OCI-LY1 (cell line): ENCODE measurements around the gene AFAP1.

Experiments used
- H2AFZ ChIP-seq: fragments of 200-600 bp; sonication (generic), shearing (Covaris generic); 2 replicates; pipeline ENCODE4 v1.6.0; 2014; ENCODE audit warnings: antibody characterized with exemption, mild to moderate bottlenecking, low read length
- H3F3A ChIP-seq: fragments of 200-600 bp; sonication (generic), shearing (Covaris generic); 2 replicates; pipeline ENCODE4 v1.6.0; 2014; ENCODE audit warnings: mild to moderate bottlenecking, antibody characterized with exemption, low read length, moderate library complexity; ENCODE audit not compliant: insufficient read depth
- H3K27ac ChIP-seq: fragments of 200-600 bp; sonication (generic); 2 replicates; pipeline ENCODE4 v1.5.1; 2014; ENCODE audit warnings: low read length, mixed run types, mild to moderate bottlenecking, low read depth; ENCODE audit not compliant: poor library complexity, severe bottlenecking
- H3K27me3 ChIP-seq: fragments of 200-600 bp; sonication (generic); 2 replicates; pipeline ENCODE4 v1.6.0; 2014; ENCODE audit warnings: antibody characterized with exemption, mild to moderate bottlenecking, low read length, moderate library complexity; ENCODE audit not compliant: insufficient read depth
- H3K36me3 ChIP-seq: fragments of 200-600 bp; sonication (generic); 2 replicates; pipeline ENCODE4 v1.6.1; 2014; ENCODE audit warnings: mild to moderate bottlenecking, antibody characterized with exemption, low read length, moderate library complexity, mixed read lengths; ENCODE audit not compliant: insufficient read depth
- H3K4me1 ChIP-seq: fragments of 200-600 bp; sonication (generic); 2 replicates; pipeline ENCODE4 v1.5.1; 2014; ENCODE audit warnings: mild to moderate bottlenecking, low read length, moderate library complexity; ENCODE audit not compliant: insufficient read depth, severe bottlenecking
- H3K4me2 ChIP-seq: fragments of 200-600 bp; sonication (generic), shearing (Covaris generic); 2 replicates; pipeline ENCODE4 v1.6.1; 2014; ENCODE audit warnings: low read length
- H3K4me3 ChIP-seq: fragments of 200-600 bp; sonication (generic); 2 replicates; pipeline ENCODE4 v1.5.1; 2014; ENCODE audit warnings: low read length, low read depth, mild to moderate bottlenecking, mixed read lengths; ENCODE audit not compliant: poor library complexity, severe bottlenecking
- H3K79me2 ChIP-seq: fragments of 200-600 bp; shearing (Covaris generic); 2 replicates; pipeline ENCODE4 v1.6.1; 2016; ENCODE audit warnings: mixed run types, low read length, mixed read lengths; ENCODE audit not compliant: insufficient read depth
- H3K9ac ChIP-seq: fragments of 200-600 bp; sonication (generic), shearing (Covaris generic); 2 replicates; pipeline ENCODE4 v1.6.1; 2014; ENCODE audit warnings: mild to moderate bottlenecking, low read length, mixed read lengths
- H3K9me2 ChIP-seq: fragments of 200-600 bp; sonication (generic), shearing (Covaris generic); 2 replicates; pipeline ENCODE4 v1.6.1; 2014; ENCODE audit warnings: low read depth, mild to moderate bottlenecking, low read length, mixed read lengths
- H3K9me3 ChIP-seq: fragments of 200-600 bp; shearing (Covaris generic); 2 replicates; pipeline ENCODE4 v1.6.1; 2014; ENCODE audit warnings: low read length, mixed read lengths
- H4K20me1 ChIP-seq: fragments of 200-600 bp; sonication (generic), shearing (Covaris generic); 2 replicates; pipeline ENCODE4 v1.6.0; 2016; ENCODE audit warnings: mild to moderate bottlenecking, low read length; ENCODE audit not compliant: insufficient read depth
- CTCF ChIP-seq: fragments of 200-600 bp; sonication (generic), shearing (Covaris generic); IDR thresholded peaks from 2 replicates; pipeline ENCODE4 v1.5.1; 2017; ENCODE audit warnings: mild to moderate bottlenecking, antibody characterized with exemption, low read length, moderate library complexity, mixed read lengths
- EZH2 ChIP-seq: fragments of 200-600 bp; sonication (generic), shearing (Covaris generic); IDR thresholded peaks from 2 replicates; pipeline ENCODE4 v1.8.0; 2017; ENCODE audit warnings: borderline replicate concordance, mixed run types, mild to moderate bottlenecking, antibody characterized with exemption, low read length, moderate library complexity, mixed read lengths

Gene AFAP1

GRCh38 chr4:7757501-7758471 lies 181.9 kb downstream of the AFAP1 start:
- no peak overlapping the region for H3K27ac ChIP-seq

GRCh38 chr4:7756561-7757355 lies 182.9 kb downstream of the AFAP1 start:
- H3K4me1 ChIP-seq = peaks cover 7% of the 10 kb centered on the region
- no peak for TF ChIP-seq CTCF
- no peak for TF ChIP-seq EZH2
- no peaks in the 10 kb centered on the region for H3F3A ChIP-seq
- H3K4me2 ChIP-seq = no peak overlapping the region
- H3K27me3 ChIP-seq = no peaks in the 10 kb centered on the region
- H3K9me3 ChIP-seq = no peaks in the 10 kb centered on the region
- H3K27ac ChIP-seq = no peak overlapping the region
- H3K79me2 ChIP-seq = no peaks in the 10 kb centered on the region
- no peaks in the 10 kb centered on the region for H3K36me3 ChIP-seq
- H3K9me2 ChIP-seq = no peaks in the 10 kb centered on the region
- no peak overlapping the region for H3K9ac ChIP-seq
- no peak overlapping the region for H2AFZ ChIP-seq
- no peak overlapping the region for H3K4me3 ChIP-seq
- no peaks in the 10 kb centered on the region for H4K20me1 ChIP-seq

More at GRCh38 chr4:7757501-7758471, 181.9 kb downstream of the AFAP1 start:
- Histone ChIP-seq H3K4me1 (peaks cover 7% of the 10 kb centered on the region), H2AFZ (no peak overlapping the region), H4K20me1 (no peaks in the 10 kb centered on the region), H3K4me2 (no peak overlapping the region), H3K4me3 (no peak overlapping the region), H3K36me3 (no peaks in the 10 kb centered on the region), H3F3A (no peaks in the 10 kb centered on the region), H3K9me2 (no peaks in the 10 kb centered on the region), H3K27me3 (no peaks in the 10 kb centered on the region), H3K79me2 (no peaks in the 10 kb centered on the region), H3K9me3 (no peaks in the 10 kb centered on the region), H3K9ac (no peak overlapping the region)
- no peak for TF ChIP-seq EZH2
- no peak for TF ChIP-seq CTCF

- Histone ChIP-seq H3K27me3 (no peaks in the 10 kb centered on the region), H3K9me3 (no peaks in the 10 kb centered on the region), H3K4me3 (peak overlapping the region; percentile 58), H3K27ac (no peak overlapping the region), H4K20me1 (no peaks in the 10 kb centered on the region), H3F3A (no peaks in the 10 kb centered on the region), H2AFZ (no peak overlapping the region), H3K36me3 (no peaks in the 10 kb centered on the region), H3K4me1 (peaks cover 7% of the 10 kb centered on the region), H3K79me2 (no peaks in the 10 kb centered on the region), H3K9ac (no peak overlapping the region), H3K9me2 (no peaks in the 10 kb centered on the region), H3K4me2 (no peak overlapping the region; the same call in 1 of the 2 replicates)
- no peak for TF ChIP-seq CTCF
These were observed 183.6 kb downstream of the AFAP1 start for GRCh38 chr4:7756071-7756470.
